MM.1S (cell line): Measurements from ENCODE around the gene NDUFB5.

Experiments used
- CTCF ChIP-seq: fragments of 300-600 bp; sonication (generic); IDR thresholded peaks from 2 replicates; pipeline ENCODE4 v1.5.1; 2016; ENCODE audit warnings: antibody characterized with exemption, low read length, mixed read lengths
- EZH2 ChIP-seq: fragments of 300-600 bp; sonication (generic); optimal IDR thresholded peaks from 2 replicates; pipeline ENCODE3; 2017; ENCODE audit warnings: low read depth, mild to moderate bottlenecking, antibody characterized with exemption, low read length, mixed read lengths
- EZH2phosphoT487 ChIP-seq: fragments of 300-600 bp; sonication (generic); IDR thresholded peaks from 2 replicates; pipeline ENCODE4 v1.6.1; 2018; ENCODE audit warnings: antibody characterized with exemption, low read length

- TF ChIP-seq CTCF, result no peak
- no peak for TF ChIP-seq EZH2
- TF ChIP-seq EZH2phosphoT487, result no peak
These were observed 17.4 kb downstream of the NDUFB5 start for GRCh38 chr3:179622023-179622422.
